Superior temporal gyrus (tissue), 1 donor: ENCODE results near the gene CHST14.

Experiments used
- DNase-seq: peaks from one replicate; pipeline ENCODE4 v3.0.0-alpha.2; 2016; ENCODE audit errors: extremely low spot score

CHST14 gene, protein sequence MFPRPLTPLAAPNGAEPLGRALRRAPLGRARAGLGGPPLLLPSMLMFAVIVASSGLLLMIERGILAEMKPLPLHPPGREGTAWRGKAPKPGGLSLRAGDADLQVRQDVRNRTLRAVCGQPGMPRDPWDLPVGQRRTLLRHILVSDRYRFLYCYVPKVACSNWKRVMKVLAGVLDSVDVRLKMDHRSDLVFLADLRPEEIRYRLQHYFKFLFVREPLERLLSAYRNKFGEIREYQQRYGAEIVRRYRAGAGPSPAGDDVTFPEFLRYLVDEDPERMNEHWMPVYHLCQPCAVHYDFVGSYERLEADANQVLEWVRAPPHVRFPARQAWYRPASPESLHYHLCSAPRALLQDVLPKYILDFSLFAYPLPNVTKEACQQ

DNA sequence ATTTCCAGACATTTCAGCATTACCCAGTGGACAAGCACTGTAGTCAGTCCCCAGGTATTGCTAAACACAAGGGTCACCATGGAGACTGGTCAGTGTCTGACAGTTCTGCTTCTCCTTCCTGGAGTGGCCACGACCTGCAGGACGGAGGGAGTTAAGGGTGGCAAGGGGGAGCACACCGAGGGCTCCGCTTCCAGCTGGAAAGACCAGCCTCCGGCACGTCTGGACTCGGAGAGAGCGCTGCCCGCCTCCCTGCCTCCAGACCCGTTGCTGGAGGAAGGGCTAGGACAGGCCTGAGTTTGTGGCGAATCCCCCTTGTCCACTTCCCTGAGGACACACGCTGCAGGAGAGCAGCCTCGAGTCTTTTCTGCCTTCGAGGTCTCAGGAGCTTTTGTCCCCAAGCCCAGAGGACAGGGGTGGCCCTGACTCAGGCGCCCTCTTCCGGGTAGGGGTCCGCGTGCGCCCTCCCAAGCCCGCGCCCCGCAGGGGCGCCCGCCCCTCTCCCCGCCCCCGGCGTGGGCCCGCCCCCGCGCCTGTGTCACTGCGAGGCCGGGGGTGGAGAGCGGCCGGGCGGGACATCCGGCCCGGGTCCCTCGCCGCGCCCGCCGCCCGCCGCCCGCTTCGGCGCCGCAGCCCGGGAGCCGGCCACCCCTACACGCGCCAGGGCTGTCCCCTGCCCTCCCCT, at the start of gene CHST14:
TSS of gene CHST14 (plus strand) at position 562 of the 682 bp plus-strand sequence. CDS start 230 bp downstream, outside the sequence.
- DNase-seq, result peak; percentile 29

DNA sequence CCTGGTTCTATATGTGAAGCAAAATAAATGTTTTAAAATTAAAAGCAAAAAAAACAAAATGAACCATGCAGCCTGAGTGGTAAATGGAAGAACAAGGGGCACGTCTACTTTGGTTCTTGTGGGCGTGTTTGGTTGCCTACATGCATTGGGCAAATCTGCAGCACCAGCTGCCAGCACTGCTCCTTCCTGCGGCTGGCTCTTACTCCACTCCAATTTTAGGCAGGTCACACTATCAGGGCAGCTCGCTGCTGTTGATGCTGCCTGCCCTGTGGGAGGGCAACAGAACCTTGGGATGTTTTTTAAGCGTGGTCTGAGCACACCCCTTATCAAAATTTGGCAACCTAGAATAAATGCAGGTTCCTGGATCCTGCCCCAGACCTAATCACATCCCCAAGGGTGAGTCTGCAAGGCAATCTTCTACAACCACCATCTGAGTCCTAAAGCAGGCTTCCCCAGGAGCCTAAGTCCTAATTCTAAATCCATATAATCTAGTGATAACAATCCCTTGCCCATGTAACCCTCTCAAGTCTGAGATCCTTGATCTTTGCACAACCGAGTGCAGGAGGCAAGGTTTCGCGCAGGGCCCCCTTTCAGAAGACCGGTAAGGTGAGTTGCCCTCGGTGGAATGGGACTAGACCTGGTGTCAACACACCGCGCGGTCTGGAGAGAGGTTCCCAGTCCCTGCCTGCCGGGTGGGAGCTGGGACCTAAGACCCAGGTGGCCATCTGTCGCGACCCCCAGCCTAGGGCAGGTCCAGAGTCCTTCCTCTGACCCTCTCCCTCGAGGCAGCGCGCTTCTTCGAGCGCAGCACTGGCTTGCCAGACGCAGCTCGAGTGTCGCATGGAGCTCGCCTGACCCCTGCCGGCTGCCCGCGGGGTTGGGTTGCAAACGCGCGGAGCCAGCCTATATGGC, 49.3 kb upstream of the CHST14 start:
- DNase-seq, result peak; percentile 79

DNA sequence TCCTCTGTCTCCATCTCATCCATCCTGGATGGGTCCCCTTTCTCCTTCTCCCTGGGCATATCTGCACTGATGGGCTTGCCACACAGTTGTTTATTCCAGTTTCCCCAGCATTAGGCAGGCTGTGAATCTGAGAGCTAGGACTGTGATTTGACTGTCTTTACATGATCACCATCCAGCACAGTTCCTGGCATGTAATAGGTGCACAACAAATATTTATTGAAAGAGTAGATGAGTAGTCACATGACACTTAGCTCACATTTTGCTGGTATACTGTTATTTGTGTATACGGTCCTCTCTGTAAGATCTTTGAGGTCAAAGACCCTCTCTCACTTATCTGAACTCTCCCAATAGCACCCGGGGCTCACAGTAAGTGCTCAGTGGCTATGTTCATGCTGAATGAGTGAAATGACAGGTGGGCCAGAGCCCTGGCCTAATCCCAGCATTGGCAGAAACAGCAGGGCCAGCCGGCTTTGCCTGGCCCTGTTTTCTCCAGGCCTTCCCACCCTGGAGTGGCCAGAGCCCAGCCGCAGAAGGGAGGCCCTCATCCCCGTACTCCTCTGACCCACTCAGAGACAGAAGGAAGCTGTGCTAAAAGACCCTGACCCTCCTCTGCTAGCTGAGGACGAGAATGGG, 46.2 kb upstream of the CHST14 start:
- DNase-seq, result no peak

DNA sequence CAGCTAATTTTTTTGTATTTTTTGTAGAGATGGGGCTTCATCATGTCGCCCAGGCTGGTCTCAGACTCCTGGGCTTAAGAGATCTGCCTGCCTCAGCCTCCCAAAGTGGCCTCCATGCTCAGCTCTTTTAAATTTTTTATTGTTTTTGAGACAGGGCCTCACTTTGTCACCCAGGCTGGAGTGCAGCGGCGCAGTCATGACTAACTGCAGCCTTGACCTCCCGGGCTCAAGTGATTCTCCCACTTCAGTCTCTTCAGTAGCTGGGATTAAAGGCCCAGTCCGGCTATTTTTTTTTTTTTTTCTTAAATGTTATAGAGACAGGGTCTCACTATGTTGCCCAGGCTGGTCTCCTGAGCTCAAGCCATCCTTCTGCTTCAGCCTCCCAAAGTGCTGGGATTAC, 45.1 kb upstream of the CHST14 start:
- DNase-seq, result no peak

DNA sequence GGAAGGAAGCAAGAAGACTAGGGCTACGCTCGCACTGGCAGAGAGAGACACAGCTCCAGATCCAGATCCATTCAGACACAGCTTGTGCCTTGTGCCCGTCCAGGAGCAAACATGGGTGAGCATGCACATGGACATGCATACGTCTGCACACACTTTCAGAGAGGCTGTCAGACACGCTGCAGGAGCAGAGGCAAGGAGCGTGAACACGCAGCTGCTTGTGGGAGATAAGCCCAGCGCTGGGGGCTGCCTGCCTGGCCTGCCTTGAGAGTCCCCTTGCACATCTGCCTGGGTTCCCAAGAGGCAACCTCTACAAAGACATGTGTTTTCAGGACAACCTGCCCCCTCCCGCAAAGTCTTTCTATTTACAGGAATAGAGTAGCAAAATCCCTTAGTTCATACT, 43.6 kb upstream of the CHST14 start:
- DNase-seq, result no peak

DNA sequence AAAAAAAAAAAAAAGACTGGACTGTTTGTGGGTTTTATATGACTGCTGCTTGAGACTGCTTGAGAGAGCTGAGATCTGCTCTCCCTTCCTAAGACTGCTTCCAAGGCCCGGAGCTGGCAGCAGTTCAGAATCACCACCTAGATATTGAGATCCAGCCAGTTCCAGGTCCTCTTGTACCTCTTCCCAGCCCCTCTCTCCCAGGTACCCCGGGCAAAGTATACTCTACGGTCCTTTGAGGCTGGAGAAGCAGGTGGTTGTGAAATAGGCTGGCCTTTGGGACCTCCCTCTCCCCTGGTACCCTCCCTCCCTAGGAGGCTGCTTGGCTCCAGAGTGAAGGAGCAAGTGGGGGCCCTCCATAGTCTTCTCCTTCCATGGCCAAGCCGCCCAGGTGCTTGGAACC, 42.6 kb upstream of the CHST14 start:
- DNase-seq, result no peak

DNA sequence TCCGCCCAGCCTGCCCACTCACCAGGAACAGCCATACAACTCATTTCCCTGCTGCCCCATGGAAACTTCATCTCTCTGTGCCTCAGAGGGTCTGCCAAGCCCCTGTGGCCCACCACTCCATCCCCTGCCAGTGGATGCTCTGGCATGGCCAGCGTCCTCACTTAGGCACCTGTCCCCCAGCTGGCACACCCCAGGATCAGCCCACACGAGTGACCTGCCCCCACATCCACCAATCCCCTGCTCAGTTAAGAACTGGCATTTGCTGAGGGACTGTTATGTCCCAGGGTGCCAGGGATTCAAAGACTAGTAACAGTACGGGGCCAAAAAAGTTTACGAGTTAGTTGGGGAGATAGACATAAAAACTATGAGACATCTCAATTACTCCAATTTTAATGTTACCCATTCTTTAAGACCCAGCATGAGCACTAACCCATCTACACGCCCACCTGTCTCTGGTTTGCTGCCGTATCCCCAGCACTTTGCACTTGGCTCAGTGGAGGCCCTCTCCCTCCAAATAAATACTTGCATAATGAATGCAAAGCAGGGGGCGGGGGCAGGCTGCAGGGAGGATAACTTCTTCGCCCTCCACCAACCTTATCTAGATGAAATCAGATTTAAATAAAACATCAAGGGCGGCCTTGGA, 41.6 kb upstream of the CHST14 start:
- no peak for DNase-seq

DNA sequence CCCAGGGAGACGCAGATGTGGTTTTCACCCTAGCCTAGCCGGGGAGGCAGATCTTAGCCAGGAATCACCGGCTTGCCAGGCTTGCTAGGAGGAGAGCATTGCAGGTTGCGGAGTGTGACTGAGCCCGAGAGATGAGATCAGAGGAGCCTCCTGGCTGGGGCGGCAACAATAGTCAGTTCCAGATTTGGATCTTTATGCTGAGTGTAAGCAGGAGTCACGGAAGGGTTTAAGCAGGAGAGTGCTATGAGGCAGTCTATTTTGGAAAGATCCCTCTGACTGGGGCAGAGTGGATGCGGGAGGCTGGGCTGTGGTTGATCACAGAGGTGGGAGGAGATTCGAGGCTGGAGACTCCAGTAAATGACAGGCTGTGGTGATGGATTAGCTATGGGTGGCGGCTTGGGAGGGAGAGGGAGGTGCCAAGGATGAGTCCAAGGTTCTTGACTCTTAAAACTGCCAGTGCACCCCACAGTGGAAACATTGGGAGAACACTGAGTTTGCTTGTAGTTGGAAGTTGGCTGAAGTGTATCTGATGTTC, 40.4 kb upstream of the CHST14 start:
- DNase-seq, result no peak

DNA sequence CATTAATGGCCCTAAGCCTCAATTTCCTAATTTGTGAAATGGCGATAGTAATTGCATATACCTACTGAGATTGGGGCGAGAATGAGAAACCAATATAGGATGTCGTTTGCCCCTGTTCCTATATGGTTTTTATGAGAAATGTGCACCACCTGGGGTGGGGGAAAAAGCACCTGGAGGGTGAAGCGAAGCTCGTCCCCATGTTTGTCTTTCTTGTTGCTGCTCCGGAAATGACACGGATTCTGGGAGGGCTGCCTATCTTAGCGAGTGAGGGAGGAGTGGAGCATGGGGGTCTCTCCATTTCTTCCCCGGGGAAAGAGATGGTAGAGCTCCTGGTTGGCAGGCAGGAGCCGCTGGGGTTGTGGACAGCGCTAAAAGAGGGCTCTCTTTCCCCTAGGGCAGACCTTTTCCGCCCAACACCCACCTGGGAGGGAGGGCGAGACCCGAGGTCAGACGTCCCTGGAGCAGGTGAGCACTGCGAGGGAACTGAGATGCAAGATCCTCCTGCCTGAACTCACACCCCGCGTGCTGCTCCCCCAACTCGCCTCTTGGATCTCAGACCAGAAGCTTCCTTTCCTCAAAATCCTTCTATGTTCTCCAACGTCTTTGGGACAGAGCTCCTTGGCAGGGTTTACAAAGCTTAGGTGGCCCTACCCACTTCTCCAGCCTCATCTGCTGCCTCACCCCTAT, 35.6 kb upstream of the CHST14 start:
- no peak for DNase-seq

DNA sequence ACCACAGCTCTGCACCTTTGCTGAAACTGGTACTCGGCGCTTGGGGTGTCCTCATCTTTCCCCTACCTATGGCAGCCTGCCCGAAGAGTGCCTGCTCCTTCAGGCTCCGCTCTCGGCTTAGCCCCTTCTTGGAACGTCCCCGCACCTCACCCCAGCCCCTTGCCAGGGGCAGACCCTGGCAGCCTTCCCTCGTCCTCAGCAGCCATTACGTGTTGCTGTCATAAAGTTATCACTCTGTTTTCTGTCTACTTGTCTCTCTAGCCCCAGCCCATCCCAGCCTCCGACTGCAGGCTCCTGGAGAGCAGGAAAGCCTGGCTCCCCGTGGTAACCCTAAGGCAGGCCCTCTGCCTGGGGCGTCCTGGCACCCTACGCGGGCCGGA, 35.1 kb upstream of the CHST14 start:
- no peak for DNase-seq

DNA sequence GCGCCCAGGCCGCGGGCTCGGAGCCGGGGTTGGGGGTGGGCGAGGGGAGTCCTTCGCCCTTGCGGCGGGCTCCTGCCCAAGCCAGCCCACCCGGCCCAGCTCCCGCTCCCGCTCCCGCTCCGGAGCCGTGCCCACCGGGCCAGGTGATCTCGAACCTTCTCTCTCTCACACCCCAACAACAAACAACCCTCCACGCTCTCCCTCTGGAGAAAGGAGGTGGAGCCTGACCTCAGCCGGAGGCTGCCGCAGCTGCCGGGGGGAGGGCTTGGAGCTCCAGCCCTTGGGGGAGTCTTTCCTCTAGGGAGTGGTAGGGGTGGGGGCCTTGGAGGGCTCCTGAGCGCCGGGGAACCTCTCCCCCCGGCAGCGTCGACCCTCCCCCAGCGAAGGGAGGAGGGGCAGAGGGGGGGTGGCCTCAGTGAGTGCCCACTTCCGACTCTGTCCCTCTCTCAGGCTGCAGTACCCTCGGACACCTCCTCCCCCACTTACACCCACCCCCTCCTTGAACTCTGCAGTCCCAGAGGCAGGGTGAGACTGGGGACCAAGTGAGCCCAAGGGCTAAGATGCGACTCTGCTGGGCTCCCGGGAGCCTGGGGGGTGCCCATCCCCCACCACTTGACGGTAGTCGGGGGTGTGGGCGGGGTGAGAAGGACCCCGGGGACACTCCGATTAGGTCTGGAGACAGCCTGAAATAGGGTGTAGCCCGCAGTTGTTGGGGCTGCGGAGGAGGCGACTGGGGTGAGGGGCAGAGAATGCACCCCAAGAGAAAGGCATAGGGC, 34.5 kb upstream of the CHST14 start:
- DNase-seq, result no peak

DNA sequence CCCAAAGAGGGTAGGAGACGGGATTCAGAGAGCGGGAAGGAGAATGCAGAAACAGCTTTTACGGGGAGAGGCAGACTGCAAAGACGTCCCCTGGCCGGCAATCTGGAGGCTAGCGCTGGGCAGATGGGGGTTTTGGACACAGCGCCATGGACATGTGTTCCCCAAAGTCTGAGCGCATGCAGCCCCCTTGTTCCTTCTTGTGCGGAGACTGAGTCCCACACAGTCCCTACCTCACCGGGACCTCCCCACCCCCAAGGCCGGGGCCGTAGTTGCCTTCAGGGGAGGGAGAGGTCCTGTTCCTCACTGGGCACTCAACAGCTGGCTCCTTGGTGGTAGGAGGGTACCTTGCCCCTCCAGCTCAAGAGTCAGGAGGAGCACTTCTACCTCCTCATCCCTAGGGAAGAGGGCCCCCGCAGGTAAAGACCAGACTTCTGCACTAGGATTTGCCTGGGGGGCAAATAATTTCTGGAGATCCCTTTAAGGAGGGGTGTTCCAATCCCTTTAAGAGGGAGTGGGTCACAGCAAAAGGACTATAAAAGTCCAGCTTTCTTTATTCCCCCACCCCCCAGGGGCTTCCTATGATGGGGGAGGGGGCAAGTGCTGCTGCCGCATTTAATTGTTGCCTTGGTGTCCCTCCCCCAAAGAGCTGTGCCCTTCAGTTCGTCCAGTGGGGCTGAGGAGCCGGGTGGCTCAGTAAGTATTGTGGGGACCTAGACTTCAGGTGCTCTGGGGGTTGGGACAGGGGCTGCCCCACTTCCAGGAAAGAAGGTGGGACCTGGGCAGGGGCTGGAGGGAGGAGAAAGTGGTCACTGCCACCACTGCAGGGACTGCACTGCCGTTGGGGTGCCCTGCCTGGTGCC, 33.7 kb upstream of the CHST14 start:
- DNase-seq, result no peak

DNA sequence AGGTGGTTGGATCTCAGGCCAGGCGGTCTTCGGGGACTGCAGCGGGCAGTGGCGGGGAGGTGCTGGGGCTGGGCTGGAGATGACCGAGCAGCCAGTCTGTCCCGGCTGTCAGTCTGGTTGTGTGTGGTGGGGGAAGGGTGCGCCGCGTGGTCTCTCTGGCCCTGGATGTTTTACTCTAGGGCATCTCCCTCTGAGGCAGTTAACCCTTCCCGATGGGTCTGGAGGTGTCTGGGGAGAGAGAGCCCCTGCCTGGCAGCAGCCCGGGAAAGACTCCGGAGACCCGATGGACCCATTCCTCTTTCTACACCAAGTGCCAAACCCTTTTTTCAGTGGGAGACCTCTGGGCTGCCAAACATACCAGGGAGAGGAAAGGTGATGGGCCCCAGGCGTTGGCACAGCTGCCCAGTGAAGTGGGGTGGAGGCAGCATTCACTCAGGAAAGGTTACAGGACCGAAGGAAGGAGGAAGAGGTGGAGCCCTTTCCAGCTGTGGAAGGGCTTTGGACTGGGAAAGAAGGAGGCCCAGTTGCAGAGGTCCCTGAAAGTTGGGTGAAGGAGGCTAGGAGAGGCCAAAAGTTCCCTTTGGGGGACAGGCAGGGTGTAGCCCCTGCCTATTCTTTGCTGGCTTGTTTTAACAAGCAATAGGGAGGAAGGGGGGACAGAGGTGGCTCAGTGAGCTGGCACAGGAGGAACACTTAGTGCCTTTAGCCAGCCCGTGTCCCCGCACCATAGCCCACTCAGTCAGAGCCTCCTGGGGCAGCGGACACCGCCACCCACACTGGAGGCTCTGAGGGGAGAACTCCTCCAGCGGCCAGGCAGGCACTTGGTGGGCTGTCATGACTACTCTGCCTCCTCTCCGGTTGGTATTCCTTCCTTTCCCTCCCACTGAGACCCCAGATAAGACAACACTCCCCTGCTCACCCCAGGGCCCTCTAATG, 32.8 kb upstream of the CHST14 start:
- DNase-seq, result no peak

DNA sequence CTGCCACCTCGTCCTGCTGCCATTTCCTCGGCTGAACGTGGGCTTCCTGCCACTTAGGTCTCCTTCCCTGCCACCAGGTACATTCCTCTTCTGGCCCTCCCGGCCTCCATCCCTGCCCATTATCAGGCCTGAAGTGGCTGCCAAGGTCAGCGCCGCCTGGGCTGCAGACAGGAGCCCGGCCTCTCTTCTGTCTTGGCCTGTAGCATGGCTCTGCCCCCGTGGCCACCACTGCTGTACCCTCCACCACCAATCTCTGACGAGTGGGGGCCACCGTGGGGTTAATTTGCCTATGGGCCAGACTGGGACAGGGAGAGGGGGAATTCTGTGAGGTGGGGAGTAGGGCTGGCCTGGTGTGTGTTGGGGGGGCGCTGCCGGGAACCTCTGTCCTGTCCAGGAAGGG, 32.1 kb upstream of the CHST14 start:
- DNase-seq, result no peak

DNA sequence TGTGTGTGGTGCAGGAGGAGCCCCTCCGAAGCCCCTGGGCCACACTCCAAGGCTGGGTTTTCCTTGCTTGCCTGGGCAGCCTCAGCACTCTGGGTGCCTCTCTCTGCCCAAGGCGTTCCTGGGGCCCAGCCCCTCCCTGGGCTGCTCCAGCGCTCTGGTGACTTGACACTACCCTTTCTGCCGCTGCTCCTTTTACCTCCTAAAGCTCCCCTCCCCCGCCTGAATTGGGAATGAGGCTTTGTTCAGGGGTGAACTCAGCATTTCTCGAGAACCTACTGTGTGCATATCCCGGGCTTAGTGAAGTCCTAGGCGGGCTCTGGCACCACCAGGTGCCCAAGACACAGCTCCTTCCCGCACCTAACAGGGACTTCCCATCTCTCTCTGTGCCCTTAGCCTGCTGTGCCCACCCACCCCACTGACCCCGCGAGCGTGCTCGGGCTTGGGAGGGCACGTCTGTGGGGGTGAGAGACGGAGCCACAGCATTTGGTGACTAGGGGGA, 31.3 kb upstream of the CHST14 start:
- no peak for DNase-seq

DNA sequence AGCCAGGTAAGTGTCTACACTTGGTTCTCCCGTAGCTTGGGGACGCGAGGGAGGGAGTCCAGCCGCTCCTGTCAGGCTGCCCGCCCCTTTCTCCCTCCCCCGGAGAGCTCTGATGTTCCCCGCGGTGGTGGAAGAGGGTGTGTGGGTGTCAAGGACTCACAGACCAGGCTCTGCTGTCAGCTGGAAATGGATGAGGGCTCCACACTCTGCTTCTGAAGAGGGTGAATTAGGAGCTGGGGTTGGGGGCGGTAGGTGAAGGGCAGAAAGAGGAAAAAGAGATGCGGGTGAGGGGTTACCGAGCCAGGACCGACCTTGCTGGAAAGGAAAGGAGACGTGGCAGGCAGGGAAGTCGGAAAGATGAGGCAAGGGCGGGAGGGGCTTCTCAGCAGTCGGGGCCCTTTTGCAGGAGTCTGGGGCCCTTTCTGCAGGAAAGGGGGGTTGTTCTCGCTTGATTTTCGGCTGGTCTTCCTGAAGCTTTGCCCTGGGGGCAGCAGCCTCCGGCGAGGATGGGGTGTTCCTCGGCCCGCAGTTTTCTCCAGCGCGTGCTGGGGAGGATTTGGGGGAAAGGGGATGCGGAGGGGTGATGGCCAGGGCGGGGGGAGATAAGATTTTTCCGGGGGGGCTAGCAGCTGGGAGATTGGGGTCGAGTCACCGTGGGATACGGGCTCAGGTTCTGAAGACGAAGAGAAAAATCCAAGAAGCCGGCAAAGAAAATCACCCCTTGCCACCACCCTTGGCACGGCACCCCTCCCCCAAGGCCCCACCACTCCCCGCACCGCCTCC, 30.6 kb upstream of the CHST14 start:
- no peak for DNase-seq
